Measurements from ENCODE around the gene SHROOM3.

DNA sequence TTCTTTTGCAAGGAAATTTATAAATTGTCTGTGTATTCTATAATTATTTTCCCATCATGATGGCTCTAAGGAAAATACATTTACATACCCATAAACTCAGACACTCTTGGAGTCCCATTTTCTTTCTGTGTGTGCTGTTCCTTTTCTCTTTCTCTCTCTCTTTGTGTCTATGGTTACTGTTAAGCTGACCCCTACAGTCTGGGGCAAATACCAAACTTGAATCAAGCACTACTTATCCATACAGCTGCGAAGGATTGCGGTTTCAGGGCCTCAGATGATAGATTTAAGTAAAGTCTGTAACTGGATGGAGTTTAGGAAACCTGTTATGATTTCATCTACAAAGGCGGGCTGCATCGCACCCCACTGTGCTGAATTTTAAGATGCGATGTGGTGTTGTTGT lies 150.2 kb downstream of the SHROOM3 start:
- TF ChIP-seq, protein P1, sequence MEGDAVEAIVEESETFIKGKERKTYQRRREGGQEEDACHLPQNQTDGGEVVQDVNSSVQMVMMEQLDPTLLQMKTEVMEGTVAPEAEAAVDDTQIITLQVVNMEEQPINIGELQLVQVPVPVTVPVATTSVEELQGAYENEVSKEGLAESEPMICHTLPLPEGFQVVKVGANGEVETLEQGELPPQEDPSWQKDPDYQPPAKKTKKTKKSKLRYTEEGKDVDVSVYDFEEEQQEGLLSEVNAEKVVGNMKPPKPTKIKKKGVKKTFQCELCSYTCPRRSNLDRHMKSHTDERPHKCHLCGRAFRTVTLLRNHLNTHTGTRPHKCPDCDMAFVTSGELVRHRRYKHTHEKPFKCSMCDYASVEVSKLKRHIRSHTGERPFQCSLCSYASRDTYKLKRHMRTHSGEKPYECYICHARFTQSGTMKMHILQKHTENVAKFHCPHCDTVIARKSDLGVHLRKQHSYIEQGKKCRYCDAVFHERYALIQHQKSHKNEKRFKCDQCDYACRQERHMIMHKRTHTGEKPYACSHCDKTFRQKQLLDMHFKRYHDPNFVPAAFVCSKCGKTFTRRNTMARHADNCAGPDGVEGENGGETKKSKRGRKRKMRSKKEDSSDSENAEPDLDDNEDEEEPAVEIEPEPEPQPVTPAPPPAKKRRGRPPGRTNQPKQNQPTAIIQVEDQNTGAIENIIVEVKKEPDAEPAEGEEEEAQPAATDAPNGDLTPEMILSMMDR (IDR thresholded peaks at IDR 0.05) = no peak
- TF ChIP-seq POLR2A (IDR thresholded peaks at IDR 0.05) = no peak
